IMR-90 (cell line): ENCODE results near the gene DEK. TPM values are rescaled to one million over a fixed set of nuclear protein-coding genes. Genes with fewer than 3 reads are reported as not detected.

Source experiments
- ATAC-seq: fragments of 200-7000 bp; cut with Tn5 transposase; 2 replicates; pipeline ENCODE4 v1.9.1; 2020; ENCODE audit warnings: low read depth, mild to moderate bottlenecking, moderate library complexity
- BruUV-seq: library from RNA; stranded (reverse); fragments of 400-500 nt; replicated peaks from 2 replicates; lab custom pipeline; 2021; lab: Mats Ljungman, UMichigan
- CTCF ChIA-PET: fragments of 300-600 bp; formaldehyde crosslinking; extraction: SDS; loops from one replicate; lab custom pipeline; 2021; ENCODE audit warnings: antibody characterized with exemption; lab: Yijun Ruan, JAX
- POLR2A ChIA-PET: fragments of 300-600 bp; sonication (Branson Sonifier 250); formaldehyde crosslinking; loops from one replicate; lab custom pipeline; 2022; ENCODE audit warnings: antibody characterized with exemption; ENCODE audit not compliant: unreplicated experiment; lab: Charles Lee
- DNase-seq: peaks from one replicate; pipeline ENCODE4 v3.0.0; 2013
- H2AFZ ChIP-seq: replicated peaks from 2 replicates; pipeline ENCODE3; 2013; ENCODE audit warnings: low read length, mild to moderate bottlenecking; ENCODE audit not compliant: poor library complexity
- H2AK5ac ChIP-seq: 2 replicates; pipeline ENCODE4 v1.6.1; 2013; ENCODE audit warnings: low read depth, low read length, inconsistent platforms
- H2AK9ac ChIP-seq: replicated peaks from 2 replicates; pipeline ENCODE3; 2013; ENCODE audit warnings: mild to moderate bottlenecking, low read depth, low read length, moderate library complexity; ENCODE audit not compliant: poor library complexity
- H2BK120ac ChIP-seq: 2 replicates; pipeline ENCODE4 v1.6.1; 2013; ENCODE audit warnings: low read depth, low read length, inconsistent platforms
- H2BK15ac ChIP-seq: 3 replicates; pipeline ENCODE4 v1.6.1; 2013; ENCODE audit warnings: low read depth, low read length, inconsistent platforms
- H2BK20ac ChIP-seq: 2 replicates; pipeline ENCODE4 v1.6.1; 2013; ENCODE audit warnings: low read depth, mild to moderate bottlenecking, inconsistent platforms, low read length, moderate library complexity
- H2BK5ac ChIP-seq: 2 replicates; pipeline ENCODE4 v1.6.1; 2013; ENCODE audit warnings: mild to moderate bottlenecking, low read depth, low read length, inconsistent platforms; ENCODE audit not compliant: poor library complexity, severe bottlenecking
- H3K14ac ChIP-seq: replicated peaks from 2 replicates; pipeline ENCODE4 v1.6.1; 2013; ENCODE audit warnings: low read depth, low read length, inconsistent platforms
- H3K18ac ChIP-seq: 2 replicates; pipeline ENCODE4 v1.6.1; 2013; ENCODE audit warnings: low read depth, low read length, control low read depth
- H3K23ac ChIP-seq: 2 replicates; pipeline ENCODE4 v1.6.1; 2013; ENCODE audit warnings: low read depth, low read length, inconsistent platforms
- H3K27ac ChIP-seq: 2 replicates; pipeline ENCODE4 v1.5.1; 2013; ENCODE audit warnings: mild to moderate bottlenecking, control low read depth, low read length; ENCODE audit not compliant: insufficient read depth
- H3K27me3 ChIP-seq: 2 replicates; pipeline ENCODE4 v1.6.1; 2013; ENCODE audit warnings: low read length; ENCODE audit not compliant: control insufficient read depth, insufficient read depth
- H3K36me3 ChIP-seq: 2 replicates; pipeline ENCODE4 v1.6.1; 2013; ENCODE audit warnings: low read length, mixed read lengths; ENCODE audit not compliant: control insufficient read depth, insufficient read depth
- H3K4ac ChIP-seq: 2 replicates; pipeline ENCODE4 v1.6.1; 2013; ENCODE audit warnings: low read depth, low read length, inconsistent platforms
- H3K4me1 ChIP-seq: 2 replicates; pipeline ENCODE4 v1.6.1; 2013; ENCODE audit warnings: low read length, mixed read lengths; ENCODE audit not compliant: control insufficient read depth, insufficient read depth
- H3K4me2 ChIP-seq: 2 replicates; pipeline ENCODE4 v1.6.1; 2013; ENCODE audit warnings: low read depth, mild to moderate bottlenecking, control low read depth, low read length, moderate library complexity
- H3K4me3 ChIP-seq: 2 replicates; pipeline ENCODE4 v1.5.1; 2013; ENCODE audit warnings: low read depth, mild to moderate bottlenecking, control low read depth, low read length, moderate library complexity; ENCODE audit not compliant: insufficient read depth
- H3K56ac ChIP-seq: 2 replicates; pipeline ENCODE4 v1.6.1; 2013; ENCODE audit warnings: low read length, inconsistent platforms; ENCODE audit not compliant: insufficient read depth; ENCODE audit errors: extremely low read depth
- H3K79me1 ChIP-seq, 2 experiments: 2 replicates each; pipeline ENCODE4 v1.6.1; 2013; ENCODE audit warnings: low read length in 2 of 2, inconsistent platforms in 1 of 2, low read depth in 1 of 2
- H3K9ac ChIP-seq: 2 replicates; pipeline ENCODE4 v1.6.1; 2013; ENCODE audit warnings: low read depth, low read length, control low read depth
- H3K9me1 ChIP-seq: 2 replicates; pipeline ENCODE4 v1.6.1; 2013; ENCODE audit warnings: low read length, inconsistent platforms; ENCODE audit not compliant: insufficient read depth
- H3K9me3 ChIP-seq: 2 replicates; pipeline ENCODE4 v1.6.1; 2013; ENCODE audit warnings: low read length; ENCODE audit not compliant: control insufficient read depth, insufficient read depth
- H4K20me1 ChIP-seq: 2 replicates; pipeline ENCODE4 v1.6.1; 2013; ENCODE audit warnings: low read length, inconsistent platforms; ENCODE audit not compliant: insufficient read depth
- H4K5ac ChIP-seq: 2 replicates; pipeline ENCODE4 v1.6.1; 2013; ENCODE audit warnings: mild to moderate bottlenecking, low read depth, low read length, control low read depth
- H4K8ac ChIP-seq, 2 experiments: 2 replicates each; pipeline ENCODE4 v1.6.1; 2013; ENCODE audit warnings: low read depth in 2 of 2, low read length in 2 of 2, control low read depth in 1 of 2, inconsistent platforms in 1 of 2
- H4K91ac ChIP-seq: 2 replicates; pipeline ENCODE4 v1.6.1; 2013; ENCODE audit warnings: low read depth, low read length, inconsistent platforms; ENCODE audit not compliant: insufficient read depth
- BHLHE40 ChIP-seq: fragments of 150-350 bp; IDR thresholded peaks from 2 replicates; pipeline ENCODE4 v1.6.1; 2016; ENCODE audit warnings: mild to moderate bottlenecking, low read depth, low read length
- CHD1 ChIP-seq: IDR thresholded peaks from 2 replicates; pipeline ENCODE4 v1.6.1; 2012; ENCODE audit warnings: low read depth, low read length, improper control_type of control experiment
- ELK1 ChIP-seq: fragments of 150-350 bp; IDR thresholded peaks from 2 replicates; pipeline ENCODE4 v1.6.1; 2016; ENCODE audit warnings: low read depth, mild to moderate bottlenecking, low read length, moderate library complexity, borderline replicate concordance
- FOS ChIP-seq: fragments of 150-350 bp; IDR thresholded peaks from 2 replicates; pipeline ENCODE4 v1.6.1; 2016; ENCODE audit warnings: low read depth, low read length
- MAFK ChIP-seq: IDR thresholded peaks from 2 replicates; pipeline ENCODE4 v1.6.1; 2012; ENCODE audit warnings: low read depth, low read length, improper control_type of control experiment
- MXI1 ChIP-seq: IDR thresholded peaks from 2 replicates; pipeline ENCODE4 v1.6.1; 2012; ENCODE audit warnings: low read depth, mild to moderate bottlenecking, low read length, moderate library complexity, borderline replicate concordance
- NFE2L2 ChIP-seq: fragments of 150-350 bp; IDR thresholded peaks from 2 replicates; pipeline ENCODE4 v1.6.1; 2016; ENCODE audit warnings: low read depth, mild to moderate bottlenecking, low read length
- POLR2A ChIP-seq: IDR thresholded peaks from 2 replicates; pipeline ENCODE4 v1.6.1; 2012; ENCODE audit warnings: mild to moderate bottlenecking, low read depth, low read length
- RFX5 ChIP-seq: IDR thresholded peaks from 2 replicates; pipeline ENCODE4 v1.8.0; 2012; ENCODE audit warnings: low read depth, mild to moderate bottlenecking, low read length, moderate library complexity
- SMC3 ChIP-seq: fragments of 150-350 bp; IDR thresholded peaks from 2 replicates; pipeline ENCODE4 v1.6.1; 2016; ENCODE audit warnings: low read depth, mild to moderate bottlenecking, antibody characterized with exemption, low read length, moderate library complexity
- WGBS, 2 experiments: methylation state at CpG; one replicate each; pipeline versions ENCODE4 v1.1.5 to v1.1.7; 2013; ENCODE audit warnings: missing lambda C conversion rate in 2 of 2; ENCODE audit not compliant: insufficient read length in 1 of 2; ENCODE audit errors: extremely low coverage in 2 of 2; 5-methylcytosine and 5-hydroxymethylcytosine counted together
- dilution Hi-C: fragments of 300-500 bp; cut with HindIII; formaldehyde crosslinking; loops from one replicate; pipeline ENCODE4 v1.14.3; 2018; ENCODE audit warnings: low sequenced_read_pairs; ENCODE audit not compliant: unreplicated experiment
- in situ Hi-C: fragments of 300-500 bp; cut with MboI; formaldehyde crosslinking; loops from 3 replicates; pipeline ENCODE4 v1.14.3; 2019; ENCODE audit warnings: low sequenced_read_pairs, inconsistent platforms, mixed read lengths
- intact Hi-C: fragments of 100-400 bp; cut with micrococcal nuclease; formaldehyde crosslinking; loops from 2 replicates; pipeline ENCODE4 v1.10.0; 2022
- polyA plus RNA-seq, 3 experiments: library from polyadenylated mRNA; depleted of rRNA; stranded (reverse); fragments of >200 nt; gene quantifications; 2 replicates each; pipeline ENCODE4 v1.2.3, GENCODE V29; 2012; ENCODE audit warnings: low replicate concordance in 1 of 3
- total RNA-seq: library from RNA; depleted of rRNA; stranded (reverse); fragments of >200 nt; gene quantifications from 2 replicates; pipeline ENCODE4 v1.2.3, GENCODE V29; 2012
- TF ChIP-seq, protein P1 (sequence below): fragments of 150-350 bp; IDR thresholded peaks from 2 replicates; pipeline ENCODE4 v1.6.1; 2017; ENCODE audit warnings: mild to moderate bottlenecking, antibody characterized with exemption, low read length, low read depth

DEK gene
- total and polyA plus RNA-seq, 2 of the 4 experiments (the other 2 are of a cell fraction), result 33.5 to 37.1 TPM

DNA sequence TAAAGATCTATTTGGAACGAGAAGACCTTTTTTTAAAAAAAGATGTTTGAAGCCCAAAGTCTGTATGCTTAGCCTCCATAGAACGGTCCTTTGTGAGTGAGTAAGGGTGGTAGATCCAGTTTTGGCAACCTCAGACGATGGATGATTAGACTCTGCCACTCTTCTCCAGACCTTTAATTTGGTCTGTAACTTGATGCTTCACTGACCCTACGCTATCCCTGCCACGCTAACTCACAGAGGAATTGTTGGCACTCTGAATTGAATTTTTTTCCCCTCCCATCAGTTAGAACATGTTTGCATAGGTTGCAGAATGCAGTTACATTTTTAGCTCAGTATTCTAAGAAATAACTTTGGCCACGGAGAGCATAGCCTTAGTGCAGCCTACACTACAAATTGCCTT lies 15.8 kb upstream of the DEK start:
- Histone ChIP-seq H3K4me2 (no peak overlapping the region), H3K56ac (no peak overlapping the region), H4K5ac (no peak overlapping the region), H3K9me1 (no peaks in the 10 kb centered on the region), H3K4ac (no peak overlapping the region), H3K4me1 (peaks cover 2% of the 10 kb centered on the region; the same call in 1 of the 2 replicates), H4K8ac (no peak overlapping the region), H3K27me3 (peaks cover 30% of the 10 kb centered on the region), H2AK5ac (no peak overlapping the region), H3K18ac (no peak overlapping the region), H3K36me3 (no peaks in the 10 kb centered on the region), H3K23ac (no peak overlapping the region), H4K91ac (no peak overlapping the region), H3K9ac (no peak overlapping the region), H3K14ac (no peak overlapping the region), H2AFZ (no peak overlapping the region), H3K27ac (no peak overlapping the region), H2AK9ac (no peak overlapping the region), H4K20me1 (no peaks in the 10 kb centered on the region), H3K9me3 (no peaks in the 10 kb centered on the region), H2BK5ac (no peak overlapping the region), H2BK15ac (no peak overlapping the region), H2BK120ac (no peak overlapping the region), H2BK20ac (no peak overlapping the region), H3K4me3 (no peak overlapping the region), H3K79me1 (no peaks in the 10 kb centered on the region)
- TF ChIP-seq RFX5 (no peak), SMC3 (no peak), CHD1 (no peak), MAFK (no peak), ELK1 (no peak), BHLHE40 (no peak), NFE2L2 (no peak), MXI1 (no peak), POLR2A (no peak), FOS (no peak)
- TF ChIP-seq, protein P1, sequence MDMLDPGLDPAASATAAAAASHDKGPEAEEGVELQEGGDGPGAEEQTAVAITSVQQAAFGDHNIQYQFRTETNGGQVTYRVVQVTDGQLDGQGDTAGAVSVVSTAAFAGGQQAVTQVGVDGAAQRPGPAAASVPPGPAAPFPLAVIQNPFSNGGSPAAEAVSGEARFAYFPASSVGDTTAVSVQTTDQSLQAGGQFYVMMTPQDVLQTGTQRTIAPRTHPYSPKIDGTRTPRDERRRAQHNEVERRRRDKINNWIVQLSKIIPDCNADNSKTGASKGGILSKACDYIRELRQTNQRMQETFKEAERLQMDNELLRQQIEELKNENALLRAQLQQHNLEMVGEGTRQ, result no peak
- CTCF ChIA-PET, result no interaction called here
- no peak for DNase-seq
- intact Hi-C loops (no loop called here), in situ Hi-C loops (no loop called here), dilution Hi-C loops (no loop called here)
- BruUV-seq, result no TSS peak
- POLR2A ChIA-PET, result no interaction called here
- peak; percentile 61 for ATAC-seq
- WGBS, 2 experiments, result no CpG with 5 or more reads among the region's 6 CpGs
